HepG2 (cell line): ENCODE measurements around the gene LASP1. TPM values are rescaled to one million over a fixed set of nuclear protein-coding genes. Genes with fewer than 3 reads are reported as not detected.

ENCODE experiments used
- AFF4 ChIP-seq: sonication (generic); formaldehyde crosslinking; IDR thresholded peaks from 2 replicates; pipeline ENCODE4 v1.4.0; 2020; ENCODE audit warnings: missing genetic modification reagents
- ATRX ChIP-seq: sonication (generic); formaldehyde crosslinking; IDR thresholded peaks from 2 replicates; pipeline ENCODE4 v1.4.0; 2020; ENCODE audit warnings: missing genetic modification reagents, borderline replicate concordance
- FOXO1 ChIP-seq: sonication (generic); formaldehyde crosslinking; IDR thresholded peaks from 2 replicates; pipeline ENCODE4 v1.4.0; 2020; ENCODE audit warnings: missing genetic modification reagents
- GATAD1 ChIP-seq: IDR thresholded peaks from 2 replicates; pipeline ENCODE4 v1.6.1; 2016; ENCODE audit warnings: missing genetic modification reagents, missing compliant biosample characterization
- KAT2B ChIP-seq: fragments of 150-350 bp; IDR thresholded peaks from 2 replicates; pipeline ENCODE4 v1.6.1; 2014; ENCODE audit warnings: low read depth, low read length, borderline replicate concordance
- NFAT5 ChIP-seq: sonication (generic); formaldehyde crosslinking; IDR thresholded peaks from 2 replicates; pipeline ENCODE4 v1.4.0; 2020; ENCODE audit warnings: missing genetic modification reagents
- PITX1 ChIP-seq: sonication (generic); formaldehyde crosslinking; IDR thresholded peaks from 2 replicates; pipeline ENCODE4 v1.5.1; 2020; ENCODE audit warnings: mild to moderate bottlenecking, missing genetic modification reagents
- SPEN ChIP-seq: sonication (generic); formaldehyde crosslinking; IDR thresholded peaks from 2 replicates; pipeline ENCODE4 v1.5.1; 2020; ENCODE audit warnings: low read depth, mild to moderate bottlenecking, missing genetic modification reagents
- THAP8 ChIP-seq: sonication (generic); formaldehyde crosslinking; IDR thresholded peaks from 2 replicates; pipeline ENCODE4 v1.5.1; 2020; ENCODE audit warnings: missing genetic modification reagents, mild to moderate bottlenecking, borderline replicate concordance
- ZBTB37 ChIP-seq: sonication (generic); formaldehyde crosslinking; IDR thresholded peaks from 2 replicates; pipeline ENCODE4 v1.4.0; 2020; ENCODE audit warnings: mild to moderate bottlenecking, missing genetic modification reagents
- ZFYVE20 ChIP-seq: sonication (generic); formaldehyde crosslinking; IDR thresholded peaks from 2 replicates; pipeline ENCODE4 v1.8.0; 2023; ENCODE audit warnings: low read depth, mild to moderate bottlenecking, moderate library complexity, missing genetic modification reagents, borderline replicate concordance
- ZNF276 ChIP-seq: sonication (generic); formaldehyde crosslinking; IDR thresholded peaks from 2 replicates; pipeline ENCODE4 v1.4.0; 2020; ENCODE audit warnings: mild to moderate bottlenecking, low read depth, missing genetic modification reagents
- ZNF773 ChIP-seq: sonication (generic); formaldehyde crosslinking; IDR thresholded peaks from 2 replicates; pipeline ENCODE4 v1.4.0; 2020; ENCODE audit warnings: missing genetic modification reagents, borderline replicate concordance
- ZNF839 ChIP-seq: sonication (generic); formaldehyde crosslinking; IDR thresholded peaks from 2 replicates; pipeline ENCODE4 v1.4.0; 2020; ENCODE audit warnings: missing genetic modification reagents, mild to moderate bottlenecking, borderline replicate concordance
- polyA plus RNA-seq, 8 experiments: library from polyadenylated mRNA; depleted of rRNA in 3 of 8; stranded (reverse) in 7 of 8; unstranded in 1 of 8; fragments of >200 nt; fragmentation: Illumina TruSeq in 4 of 8; extraction: Trizol in 4 of 8; gene quantifications; 2 replicates each; pipeline versions ENCODE4 v1.2.1 to v1.2.3, GENCODE V29; 2011 to 2016; ENCODE audit warnings: low read depth in 4 of 8, missing spikeins in 1 of 8, mixed read lengths in 1 of 8; ENCODE audit not compliant: insufficient read depth in 1 of 8
- total RNA-seq, 5 experiments: library from RNA; depleted of rRNA; stranded (reverse); fragments of >200 nt; fragmentation: Illumina TruSeq; extraction: Trizol; gene quantifications; 2 replicates each; pipeline ENCODE4 v1.2.3, GENCODE V29; 2016; ENCODE audit warnings: low read depth in 1 of 5

Gene LASP1
- total and polyA plus RNA-seq, 2 of the 13 experiments (the other 11 are each of a cell fraction or from before 2014, with no cell fraction given): 70.1 to 97.0 TPM

GRCh38 chr17:38853292-38854219 is 16.3 kb upstream of the LASP1 start, which contains the start of gene RPL23 (continued):
- TF ChIP-seq AFF4 (CRISPR knock-in tag) (0 out of 2 replicates have a peak, but pooled peaks have one; percentile 82), FOXO1 (peak; percentile 78), PITX1 (CRISPR knock-in tag) (0 out of 2 replicates have a peak, but pooled peaks have one; percentile 58), ZNF276 (no peak), THAP8 (no peak), KAT2B (no peak), ZNF773 (CRISPR knock-in tag) (peak; percentile 89; the same call in 1 of the 2 replicates), ZFYVE20 (CRISPR knock-in tag) (0 out of 2 replicates have a peak, but pooled peaks have one; percentile 59), ZBTB37 (CRISPR knock-in tag) (no peak), SPEN (CRISPR knock-in tag) (peak; percentile 100), ATRX (no peak), ZNF839 (CRISPR knock-in tag) (peak; percentile 93), GATAD1 (CRISPR knock-in tag) (peak; percentile 98), NFAT5 (CRISPR knock-in tag) (peak; percentile 79)
